ENCODE results near the gene SMAD9. TPM values are rescaled to one million over a fixed set of nuclear protein-coding genes. Genes with fewer than 3 reads are reported as not detected.

Gene SMAD9
- total RNA-seq, 4 donors from 2014 or later: 83.0 to 110 (median 102) TPM

GRCh38 chr13:36839281-36839680 is 80.8 kb downstream of the SMAD9 start:
- intact Hi-C loops (cut with DNase I): no loop called here

GRCh38 chr13:36837354-36838092 is 82.5 kb downstream of the SMAD9 start:
- peak in 1 of 2 donors; percentile 18 for DNase-seq
- Histone ChIP-seq H3K27me3 (no peaks in the 10 kb centered on the region), H3K4me1 (no peaks in the 10 kb centered on the region), H3K36me3 (no peaks in the 10 kb centered on the region), H3K27ac (no peak overlapping the region), H3K9me3 (no peaks in the 10 kb centered on the region), H3K4me3 (replicated peaks in 1 of 3) (no peak overlapping the region)
- intact Hi-C loops (cut with DNase I): no loop called here
- WGBS, 2 donors: 69% methylated on average over 4 of the region's 4 CpGs
- no peak for TF ChIP-seq POLR2A (IDR thresholded peaks at IDR 0.05)
- TF ChIP-seq, protein P1, sequence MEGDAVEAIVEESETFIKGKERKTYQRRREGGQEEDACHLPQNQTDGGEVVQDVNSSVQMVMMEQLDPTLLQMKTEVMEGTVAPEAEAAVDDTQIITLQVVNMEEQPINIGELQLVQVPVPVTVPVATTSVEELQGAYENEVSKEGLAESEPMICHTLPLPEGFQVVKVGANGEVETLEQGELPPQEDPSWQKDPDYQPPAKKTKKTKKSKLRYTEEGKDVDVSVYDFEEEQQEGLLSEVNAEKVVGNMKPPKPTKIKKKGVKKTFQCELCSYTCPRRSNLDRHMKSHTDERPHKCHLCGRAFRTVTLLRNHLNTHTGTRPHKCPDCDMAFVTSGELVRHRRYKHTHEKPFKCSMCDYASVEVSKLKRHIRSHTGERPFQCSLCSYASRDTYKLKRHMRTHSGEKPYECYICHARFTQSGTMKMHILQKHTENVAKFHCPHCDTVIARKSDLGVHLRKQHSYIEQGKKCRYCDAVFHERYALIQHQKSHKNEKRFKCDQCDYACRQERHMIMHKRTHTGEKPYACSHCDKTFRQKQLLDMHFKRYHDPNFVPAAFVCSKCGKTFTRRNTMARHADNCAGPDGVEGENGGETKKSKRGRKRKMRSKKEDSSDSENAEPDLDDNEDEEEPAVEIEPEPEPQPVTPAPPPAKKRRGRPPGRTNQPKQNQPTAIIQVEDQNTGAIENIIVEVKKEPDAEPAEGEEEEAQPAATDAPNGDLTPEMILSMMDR (IDR thresholded peaks at IDR 0.05): no peak

More at GRCh38 chr13:36839281-36839680, 80.8 kb downstream of the SMAD9 start:
- TF ChIP-seq POLR2A (IDR thresholded peaks at IDR 0.05): no peak
- TF ChIP-seq, protein P1 (IDR thresholded peaks at IDR 0.05): no peak
- no peaks in the 10 kb centered on the region for H3K27me3 ChIP-seq
- no peak overlapping the region for H3K27ac ChIP-seq
- 53% methylated on average over 3 of the region's 3 CpGs for WGBS, 2 donors
- no peak overlapping the region for H3K4me3 ChIP-seq (replicated peaks in 1 of 3)
- no peaks in the 10 kb centered on the region for H3K9me3 ChIP-seq
- no peaks in the 10 kb centered on the region for H3K4me1 ChIP-seq
- no peaks in the 10 kb centered on the region for H3K36me3 ChIP-seq
- peak in 1 of 2 donors; percentile 28 for DNase-seq

DNA sequence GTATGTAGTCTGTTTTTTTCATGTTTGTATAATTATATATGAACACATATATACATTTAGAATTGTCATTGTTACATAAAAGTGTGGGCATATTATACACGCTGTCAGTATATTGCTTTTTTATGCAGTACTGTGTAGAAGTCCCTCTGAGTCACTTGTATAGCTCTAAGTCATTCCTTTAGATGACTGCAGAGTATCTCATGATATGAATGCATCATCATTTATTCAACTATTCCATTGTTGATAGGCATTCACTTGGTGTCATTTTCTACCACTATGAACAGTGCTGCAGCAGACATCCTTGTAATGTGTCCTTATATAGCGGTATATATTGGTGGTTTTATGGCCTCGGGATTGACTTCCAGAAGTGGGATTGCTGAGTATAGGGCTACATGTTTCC is 85.7 kb downstream of the SMAD9 start:
- Histone ChIP-seq H3K4me3 (replicated peaks in 1 of 3) (no peak overlapping the region), H3K27me3 (no peaks in the 10 kb centered on the region), H3K36me3 (no peaks in the 10 kb centered on the region), H3K4me1 (no peaks in the 10 kb centered on the region), H3K27ac (no peak overlapping the region), H3K9me3 (no peaks in the 10 kb centered on the region)
- TF ChIP-seq, protein P1 (IDR thresholded peaks at IDR 0.05): no peak
- no peak for TF ChIP-seq POLR2A (IDR thresholded peaks at IDR 0.05)
- no peak for DNase-seq
- 96 to 98% methylated on average over 3 of the region's 3 CpGs for WGBS, 2 donors
- intact Hi-C loops (cut with DNase I): no loop called here

DNA sequence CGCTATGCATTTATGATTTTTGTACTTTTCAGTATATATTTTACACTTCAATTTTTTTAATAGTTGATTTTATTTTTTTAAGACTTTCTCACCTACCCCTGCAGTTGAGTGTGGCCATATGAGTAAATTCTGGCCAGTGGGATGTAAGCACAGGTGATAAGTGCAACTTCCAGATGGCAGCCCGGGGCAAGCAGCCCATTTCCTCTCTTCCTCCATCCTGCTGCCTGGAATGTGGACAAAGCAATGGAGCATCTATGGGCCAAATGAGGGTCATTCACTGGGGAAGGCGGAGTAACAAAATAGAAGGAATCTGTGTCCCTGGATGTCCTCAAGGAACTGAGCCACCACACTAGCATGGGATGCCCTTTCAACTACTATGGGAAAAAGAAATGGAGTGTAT is 88.7 kb downstream of the SMAD9 start:
- WGBS, 2 donors: 95 to 96% methylated on average over 3 of the region's 3 CpGs
- TF ChIP-seq, protein P1 (IDR thresholded peaks at IDR 0.05): no peak
- no peak for TF ChIP-seq POLR2A (IDR thresholded peaks at IDR 0.05)
- Histone ChIP-seq H3K4me3 (replicated peaks in 1 of 3) (no peak overlapping the region), H3K36me3 (peaks cover 0 to 3% of the 10 kb centered on the region in 2 donors), H3K9me3 (no peaks in the 10 kb centered on the region), H3K27ac (no peak overlapping the region), H3K4me1 (no peaks in the 10 kb centered on the region), H3K27me3 (no peaks in the 10 kb centered on the region)
- intact Hi-C loops (cut with DNase I): no loop called here
- DNase-seq: no peak

DNA sequence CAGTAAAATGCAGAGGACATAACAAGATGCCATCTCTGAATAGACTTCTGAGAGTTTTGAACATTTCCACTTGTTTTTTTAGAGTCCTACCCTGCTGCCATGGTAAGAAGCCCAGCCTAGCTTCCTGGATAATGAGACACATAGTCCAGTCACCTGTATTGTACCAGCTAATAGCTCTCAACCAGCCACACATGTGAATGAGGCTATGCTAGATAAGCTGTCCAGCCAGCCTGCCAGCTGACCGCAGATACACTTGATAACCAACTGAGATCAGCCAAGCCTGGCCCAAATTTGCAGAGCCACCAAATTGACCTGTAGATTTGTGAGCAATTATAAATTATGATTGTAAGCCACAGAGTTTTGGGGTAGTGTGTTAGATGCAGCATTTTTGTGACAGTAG is 90.3 kb downstream of the SMAD9 start:
- DNase-seq: no peak
- Histone ChIP-seq H3K27ac (no peak overlapping the region), H3K9me3 (no peaks in the 10 kb centered on the region), H3K27me3 (no peaks in the 10 kb centered on the region), H3K4me3 (replicated peaks in 1 of 3) (no peak overlapping the region), H3K36me3 (peaks cover 0 to 3% of the 10 kb centered on the region in 2 donors), H3K4me1 (no peaks in the 10 kb centered on the region)
- TF ChIP-seq, protein P1 (IDR thresholded peaks at IDR 0.05): no peak
- no peak for TF ChIP-seq POLR2A (IDR thresholded peaks at IDR 0.05)
- 63 to 100% methylated on average over 1 of the region's 1 CpG for WGBS, 2 donors
- intact Hi-C loops (cut with DNase I): no loop called here

Data from thyroid gland (tissue), 4 donors.